Neural progenitor cell (in vitro differentiated cells): ENCODE data around the gene INHBA.

Experiments used
- CTCF ChIP-seq: fragments of 200-600 bp; sonication (generic); IDR thresholded peaks from 2 replicates; pipeline ENCODE4 v1.5.1; 2017; ENCODE audit warnings: antibody characterized with exemption, mild to moderate bottlenecking
- EZH2 ChIP-seq: fragments of 200-600 bp; sonication (generic); IDR thresholded peaks from 2 replicates; pipeline ENCODE4 v1.6.1; 2017; ENCODE audit warnings: antibody characterized with exemption, mild to moderate bottlenecking, moderate library complexity
- EZH2phosphoT487 ChIP-seq: fragments of 200-600 bp; sonication (generic); IDR thresholded peaks from 2 replicates; pipeline ENCODE4 v1.6.1; 2017; ENCODE audit warnings: antibody characterized with exemption

GRCh38 chr7:41730668-41731067, 27.8 kb upstream of the INHBA start:
- no peak for TF ChIP-seq CTCF
- TF ChIP-seq EZH2, result no peak
- TF ChIP-seq EZH2phosphoT487, result no peak
